CD14-positive monocyte (primary cell): ENCODE data around the gene WFIKKN2. TPM values are rescaled to one million over a fixed set of nuclear protein-coding genes. Genes with fewer than 3 reads are reported as not detected.

Experiments used
- DNase-seq, 3 donors: peaks; one replicate each; pipeline ENCODE4 v3.0.0-alpha.2; 2011 to 2022
- H2AFZ ChIP-seq: 2 replicates; pipeline ENCODE4 v1.6.0; 2012; ENCODE audit warnings: mild to moderate bottlenecking, low read depth, low read length, inconsistent platforms; ENCODE audit not compliant: insufficient read depth, poor library complexity, severe bottlenecking
- H3K27ac ChIP-seq, 2 donors: 1 replicate in 1 of 2; 2 replicates in 1 of 2; pipeline ENCODE4 v1.5.1; 2012 to 2013; ENCODE audit warnings: low read length in 2 of 2, control low read depth in 1 of 2, inconsistent platforms in 1 of 2, low read depth in 1 of 2, mild to moderate bottlenecking in 1 of 2
- H3K27me3 ChIP-seq, 2 donors: one replicate each; pipeline versions ENCODE4 v1.6.0 to v1.6.1; 2011 to 2013; ENCODE audit warnings: low read length in 2 of 2; ENCODE audit not compliant: control insufficient read depth in 2 of 2, insufficient read depth in 2 of 2
- H3K36me3 ChIP-seq, 2 donors: replicated peaks in 1 of 2; 1 replicate in 1 of 2; 2 replicates in 1 of 2; pipeline versions ENCODE4 v1.5.1 to v1.6.1; 2012 to 2013; ENCODE audit warnings: low read length in 2 of 2, control low read depth in 1 of 2, inconsistent platforms in 1 of 2, mild to moderate bottlenecking in 1 of 2; ENCODE audit not compliant: insufficient read depth in 2 of 2, control insufficient read depth in 1 of 2
- H3K4me1 ChIP-seq, 2 donors: 1 replicate in 1 of 2; 2 replicates in 1 of 2; pipeline versions ENCODE4 v1.5.1 to v1.6.1; 2012 to 2013; ENCODE audit warnings: low read length in 2 of 2, control low read depth in 1 of 2, inconsistent platforms in 1 of 2, mild to moderate bottlenecking in 1 of 2, moderate library complexity in 1 of 2; ENCODE audit not compliant: insufficient read depth in 2 of 2, control insufficient read depth in 1 of 2
- H3K4me2 ChIP-seq: replicated peaks from 2 replicates; pipeline ENCODE3; 2012; ENCODE audit warnings: low read length, moderate library complexity, mild to moderate bottlenecking; ENCODE audit not compliant: poor library complexity, severe bottlenecking; ENCODE audit errors: extremely low read depth
- H3K4me3 ChIP-seq, 3 experiments: fragments of 200-600 bp in 1 of 3; sonication (generic) in 1 of 3; replicated peaks in 1 of 3; 1 replicate in 2 of 3; 2 replicates in 1 of 3; pipeline ENCODE4 v1.5.1; 2011 to 2013; ENCODE audit warnings: low read length in 3 of 3, mild to moderate bottlenecking in 3 of 3, control low read depth in 2 of 3, low read depth in 2 of 3, inconsistent platforms in 1 of 3, moderate library complexity in 1 of 3
- H3K79me2 ChIP-seq: 2 replicates; pipeline ENCODE4 v1.6.0; 2012; ENCODE audit warnings: mild to moderate bottlenecking, control low read depth, inconsistent platforms, low read length, moderate library complexity; ENCODE audit not compliant: insufficient read depth
- H3K9ac ChIP-seq: 2 replicates; pipeline ENCODE4 v1.6.0; 2017; ENCODE audit warnings: low read length, mild to moderate bottlenecking; ENCODE audit not compliant: insufficient read depth, poor library complexity, severe bottlenecking
- H3K9me3 ChIP-seq, 2 donors: replicated peaks in 1 of 2; 1 replicate in 1 of 2; 2 replicates in 1 of 2; pipeline versions ENCODE4 v1.5.1 to v1.6.1; 2012 to 2013; ENCODE audit warnings: low read length in 2 of 2, control low read depth in 1 of 2; ENCODE audit not compliant: control insufficient read depth in 1 of 2, insufficient read depth in 1 of 2
- H4K20me1 ChIP-seq: 2 replicates; pipeline ENCODE4 v1.6.0; 2012; ENCODE audit warnings: mild to moderate bottlenecking, low read length, control low read depth, moderate library complexity; ENCODE audit not compliant: insufficient read depth
- H3K27ac Mint-ChIP-seq, 7 donors: one replicate each; pipeline ENCODE4 v1.8.0; 2020; ENCODE audit warnings: mild to moderate bottlenecking in 7 of 7, mixed read lengths in 7 of 7, moderate library complexity in 6 of 7, inconsistent platforms in 2 of 7
- H3K27me3 Mint-ChIP-seq, 3 donors: one replicate each; pipeline ENCODE4 v1.8.0; 2021 to 2022; ENCODE audit warnings: low read depth in 3 of 3, mild to moderate bottlenecking in 3 of 3, mixed read lengths in 3 of 3, moderate library complexity in 3 of 3, inconsistent platforms in 1 of 3
- H3K36me3 Mint-ChIP-seq, 2 donors: one replicate each; pipeline ENCODE4 v1.8.0; 2020; ENCODE audit warnings: mixed read lengths in 2 of 2, inconsistent platforms in 1 of 2, mild to moderate bottlenecking in 1 of 2
- H3K4me1 Mint-ChIP-seq: one replicate; pipeline ENCODE4 v1.8.0; 2020; ENCODE audit warnings: mild to moderate bottlenecking, mixed read lengths
- H3K4me3 Mint-ChIP-seq, 2 donors: one replicate each; pipeline ENCODE4 v1.8.0; 2020; ENCODE audit warnings: mild to moderate bottlenecking in 2 of 2, mixed read lengths in 2 of 2, moderate library complexity in 1 of 2
- H3K9me3 Mint-ChIP-seq, 7 donors: one replicate each; pipeline ENCODE4 v1.8.0; 2020 to 2022; ENCODE audit warnings: mixed read lengths in 7 of 7, mild to moderate bottlenecking in 6 of 7, moderate library complexity in 6 of 7, inconsistent platforms in 2 of 7
- WGBS: methylation state at CpG from one replicate; pipeline ENCODE4 v1.1.5; 2013; ENCODE audit warnings: missing lambda C conversion rate; ENCODE audit not compliant: insufficient coverage; 5-methylcytosine and 5-hydroxymethylcytosine counted together
- intact Hi-C, 2 donors: fragments of 100-400 bp; cut with micrococcal nuclease; formaldehyde crosslinking; loops; one replicate each; pipeline versions ENCODE4 v1.15.0 to v1.15.1; 2023
- polyA plus RNA-seq, 3 donors: library from polyadenylated mRNA; depleted of rRNA in 1 of 3; unstranded in 2 of 3; stranded (reverse) in 1 of 3; fragments of 300-500 nt in 2 of 3; fragments of >200 nt in 1 of 3; fragmentation: Illumina TruSeq in 2 of 3; gene quantifications; 1 replicate in 2 of 3; 2 replicates in 1 of 3; pipeline ENCODE4 v1.2.3, GENCODE V29; 2012 to 2021
- TF ChIP-seq, protein P1 (sequence below): fragments of 200-600 bp; IDR thresholded peaks from one replicate; pipeline ENCODE4 v1.8.0; 2022; ENCODE audit warnings: antibody characterized with exemption, mild to moderate bottlenecking

Gene WFIKKN2
- polyA plus RNA-seq, 3 donors = 0.03 TPM; not detected in 2

DNA sequence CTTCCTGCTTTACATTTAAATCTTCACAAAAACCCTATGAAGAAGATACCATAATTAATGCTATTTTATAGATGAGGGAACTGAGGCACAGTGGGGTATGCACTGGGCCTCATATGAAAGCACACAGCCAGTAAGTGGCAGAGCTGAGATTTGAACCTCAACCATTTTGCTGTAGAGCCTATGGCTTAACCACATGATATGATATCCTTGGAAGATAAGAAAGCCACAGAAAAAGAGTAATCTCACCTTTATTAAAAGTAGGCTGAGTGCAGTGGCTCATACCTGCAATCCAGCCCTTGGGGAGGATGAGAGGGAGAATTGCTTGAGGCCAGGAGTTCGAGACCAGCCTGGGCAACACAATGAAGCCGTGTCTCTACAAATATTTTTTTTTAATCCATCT is 45.8 kb downstream of the WFIKKN2 start:
- Histone ChIP-seq H4K20me1 (no peaks in the 10 kb centered on the region), H3K4me3 (no peak overlapping the region), H3K27ac (no peak overlapping the region), H2AFZ (no peak overlapping the region), H3K27me3 (no peaks in the 10 kb centered on the region), H3K9me3 (peaks cover 0 to 10% of the 10 kb centered on the region in 2 donors), H3K4me1 (peaks cover 20% of the 10 kb centered on the region in 2 donors), H3K9ac (no peak overlapping the region), H3K4me2 (no peak overlapping the region), H3K79me2 (no peaks in the 10 kb centered on the region), H3K36me3 (no peaks in the 10 kb centered on the region)
- intact Hi-C loops = no loop called here
- peaks cover 19% of the 10 kb centered on the region for H3K4me1 Mint-ChIP-seq
- WGBS = no CpG with 5 or more reads among the region's 2 CpGs
- peaks cover 1 to 2% (median 2%) of the 10 kb centered on the region in 3 donors for H3K27me3 Mint-ChIP-seq
- no peak overlapping the region for H3K27ac Mint-ChIP-seq
- peaks cover 0 to 11% (median 4%) of the 10 kb centered on the region in 7 donors for H3K9me3 Mint-ChIP-seq
- no peak overlapping the region for H3K4me3 Mint-ChIP-seq
- DNase-seq = no peak
- TF ChIP-seq, protein P1, sequence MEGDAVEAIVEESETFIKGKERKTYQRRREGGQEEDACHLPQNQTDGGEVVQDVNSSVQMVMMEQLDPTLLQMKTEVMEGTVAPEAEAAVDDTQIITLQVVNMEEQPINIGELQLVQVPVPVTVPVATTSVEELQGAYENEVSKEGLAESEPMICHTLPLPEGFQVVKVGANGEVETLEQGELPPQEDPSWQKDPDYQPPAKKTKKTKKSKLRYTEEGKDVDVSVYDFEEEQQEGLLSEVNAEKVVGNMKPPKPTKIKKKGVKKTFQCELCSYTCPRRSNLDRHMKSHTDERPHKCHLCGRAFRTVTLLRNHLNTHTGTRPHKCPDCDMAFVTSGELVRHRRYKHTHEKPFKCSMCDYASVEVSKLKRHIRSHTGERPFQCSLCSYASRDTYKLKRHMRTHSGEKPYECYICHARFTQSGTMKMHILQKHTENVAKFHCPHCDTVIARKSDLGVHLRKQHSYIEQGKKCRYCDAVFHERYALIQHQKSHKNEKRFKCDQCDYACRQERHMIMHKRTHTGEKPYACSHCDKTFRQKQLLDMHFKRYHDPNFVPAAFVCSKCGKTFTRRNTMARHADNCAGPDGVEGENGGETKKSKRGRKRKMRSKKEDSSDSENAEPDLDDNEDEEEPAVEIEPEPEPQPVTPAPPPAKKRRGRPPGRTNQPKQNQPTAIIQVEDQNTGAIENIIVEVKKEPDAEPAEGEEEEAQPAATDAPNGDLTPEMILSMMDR = no peak
- no peaks in the 10 kb centered on the region for H3K36me3 Mint-ChIP-seq

DNA sequence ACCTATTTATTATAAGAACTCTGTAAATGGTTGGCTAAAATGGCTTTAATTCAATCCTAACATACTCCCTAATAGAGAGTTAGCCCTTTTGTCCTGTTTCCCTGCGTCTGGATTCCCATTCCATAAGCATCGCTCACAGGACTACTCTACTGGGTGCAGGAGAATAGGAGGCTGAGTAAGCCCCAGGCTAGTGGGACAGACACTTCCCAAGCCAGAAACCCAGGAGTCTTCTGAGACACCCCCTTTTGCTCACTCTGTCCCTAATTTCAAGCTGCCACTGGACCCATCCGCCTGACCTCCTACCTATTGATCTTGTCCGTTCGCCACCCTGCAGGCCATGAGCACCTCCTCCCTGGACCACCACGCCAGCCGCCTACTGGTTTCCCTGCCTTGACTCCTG is 47.5 kb downstream of the WFIKKN2 start:
- peaks cover 0 to 10% of the 10 kb centered on the region in 2 donors for H3K9me3 ChIP-seq
- H3K9me3 Mint-ChIP-seq = peaks cover 0 to 11% (median 4%) of the 10 kb centered on the region in 7 donors
- no peak overlapping the region for H2AFZ ChIP-seq
- no peak overlapping the region for H3K4me3 Mint-ChIP-seq
- intact Hi-C loops = no loop called here
- 100% methylated on average over 5 of the region's 7 CpGs for WGBS
- H3K4me1 ChIP-seq = peaks cover 20% of the 10 kb centered on the region in 2 donors
- no peak for DNase-seq
- peak overlapping the region in 1 of 7 donors; percentile 65 for H3K27ac Mint-ChIP-seq
- no peaks in the 10 kb centered on the region for H3K36me3 Mint-ChIP-seq
- peaks cover 22% of the 10 kb centered on the region for H3K4me1 Mint-ChIP-seq
- no peak overlapping the region for H3K9ac ChIP-seq
- no peaks in the 10 kb centered on the region for H3K79me2 ChIP-seq
- H4K20me1 ChIP-seq = no peaks in the 10 kb centered on the region
- H3K4me3 ChIP-seq = no peak overlapping the region
- no peak overlapping the region for H3K27ac ChIP-seq
- H3K27me3 Mint-ChIP-seq = peaks cover 0 to 2% (median 1%) of the 10 kb centered on the region in 3 donors
- H3K4me2 ChIP-seq = no peak overlapping the region
- TF ChIP-seq, protein P1 = no peak
- H3K27me3 ChIP-seq = no peaks in the 10 kb centered on the region
- H3K36me3 ChIP-seq = no peaks in the 10 kb centered on the region
